SK-MEL-5 (cell line): Measurements from ENCODE around the gene ATL1. TPM values are rescaled to one million over a fixed set of nuclear protein-coding genes. Genes with fewer than 3 reads are reported as not detected.
"Not testable (repeated sequence)": the region's sequence is repeated elsewhere in the genome, so short reads cannot be mapped to it uniquely, and the experiment has no call there.

Source experiments
- DNase-seq: peaks from one replicate; pipeline ENCODE4 v3.0.0-alpha.2; 2016; ENCODE audit warnings: low read depth, low spot score
- in situ Hi-C: cut with HindIII; loops from 2 replicates; pipeline ENCODE4 v1.10.0; 2016; ENCODE audit warnings: low sequenced_read_pairs, high pct_unique_total_duplicates, low pct_unique_long_range_greater_than_20kb
- total RNA-seq: library from RNA; depleted of rRNA; stranded (reverse); fragments of >200 nt; shearing (Covaris generic); gene quantifications from 2 replicates; pipeline ENCODE4 v1.2.3, GENCODE V29; 2014

ATL1 gene
- total RNA-seq, 1 experiment from 2014 or later, result 4.5 TPM

GRCh38 chr14:50532502-50533240 is 27.3 kb upstream of the ATL1 start, which contains the start of gene MAP4K5:
Gene MAP4K5 (minus strand): TSS chr14:50532569. CDS start chr14:50532049, 520 bp downstream.
- in situ Hi-C loops, result no loop called here
- peak; percentile 88 for DNase-seq

DNA sequence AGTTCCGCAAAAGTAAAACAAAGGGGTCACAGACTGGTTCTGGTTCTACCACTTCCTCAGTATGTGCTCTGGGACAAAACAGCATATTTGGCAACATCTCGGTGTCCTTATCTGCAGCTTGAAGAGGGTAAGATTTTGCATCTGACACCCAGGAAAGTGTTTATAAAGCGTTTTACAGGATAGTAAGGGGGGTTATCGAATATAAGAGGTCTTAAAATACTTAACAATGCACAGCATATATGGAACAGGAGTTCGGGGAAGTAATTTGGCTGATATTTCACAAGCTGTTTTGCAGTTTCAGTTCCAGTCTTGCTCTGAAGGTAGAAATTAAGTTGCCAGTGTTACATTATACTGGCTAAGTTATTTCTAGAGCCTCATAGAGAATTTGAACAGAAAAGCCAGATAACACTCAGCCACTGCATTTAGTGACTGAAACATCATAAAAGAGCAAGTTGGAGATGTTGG is 26.7 kb upstream of the ATL1 start:
- no peak for DNase-seq
- in situ Hi-C loops, result no loop called here

- in situ Hi-C loops, result no loop called here
- DNase-seq, result peak; percentile 98
Observed at GRCh38 chr14:50533806-50534205, 26.1 kb upstream of the ATL1 start.

DNA sequence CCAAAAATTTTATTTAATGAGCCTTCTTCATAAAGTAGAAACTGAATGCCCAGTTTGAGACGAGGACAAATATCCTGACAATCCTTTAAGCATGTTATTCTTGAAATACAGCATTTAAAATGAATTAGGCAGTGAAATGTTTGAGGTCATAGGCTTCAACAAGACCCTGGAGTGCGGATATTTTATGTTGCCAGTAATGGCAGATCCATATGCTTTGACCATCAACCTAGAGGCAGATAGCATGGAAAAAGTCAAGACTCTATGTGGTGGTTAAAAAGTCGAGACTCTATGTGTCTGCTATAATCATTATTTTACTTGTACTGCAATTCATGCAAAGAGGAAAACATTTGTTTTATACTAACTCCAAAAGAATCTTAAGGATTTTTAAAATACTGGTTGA is 25.5 kb upstream of the ATL1 start:
- in situ Hi-C loops, result no loop called here
- no peak for DNase-seq

- in situ Hi-C loops, result no loop called here
- no peak for DNase-seq
Observed at GRCh38 chr14:50534997-50535396, 24.9 kb upstream of the ATL1 start.

DNA sequence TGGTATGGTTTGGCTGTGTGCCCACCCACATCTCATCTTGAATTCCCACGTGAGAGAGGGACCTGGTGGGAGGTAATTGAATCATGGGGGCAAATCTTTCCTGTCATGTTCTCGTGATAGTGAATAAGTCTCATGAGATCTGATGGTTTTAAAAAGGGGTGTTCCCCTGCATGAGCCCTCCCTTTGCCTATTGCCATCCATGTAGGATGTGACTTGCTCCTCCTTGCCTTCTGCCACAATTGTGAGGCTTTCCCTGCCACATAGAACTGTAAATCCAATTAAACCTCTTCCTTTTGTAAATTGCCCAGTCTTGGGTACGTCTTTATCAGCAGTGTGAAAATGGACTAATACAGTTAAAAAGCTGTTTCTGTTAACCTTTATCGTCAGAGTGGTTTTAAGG is 21.9 kb upstream of the ATL1 start:
- in situ Hi-C loops, DNase-seq: not testable (repeated sequence)

DNA sequence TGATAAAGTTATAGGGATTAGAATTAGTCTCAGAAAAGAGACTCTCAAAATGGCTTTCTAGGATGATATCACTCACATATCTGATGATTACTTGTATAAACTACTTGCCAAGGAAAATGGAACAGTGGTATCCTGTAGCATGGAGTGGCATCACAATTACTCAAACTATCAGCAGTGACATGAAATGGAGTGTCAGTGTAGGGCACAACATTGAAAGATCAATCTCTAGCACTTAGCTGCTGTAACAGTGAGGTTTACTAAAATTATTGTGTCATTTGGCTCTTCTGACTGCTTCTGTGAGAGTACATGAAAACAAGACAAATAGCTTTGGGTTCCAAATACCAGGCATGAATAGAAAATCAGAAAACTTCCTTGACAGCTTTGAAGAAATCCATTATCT is 20.9 kb upstream of the ATL1 start:
- DNase-seq, result no peak
- in situ Hi-C loops, result no loop called here

DNA sequence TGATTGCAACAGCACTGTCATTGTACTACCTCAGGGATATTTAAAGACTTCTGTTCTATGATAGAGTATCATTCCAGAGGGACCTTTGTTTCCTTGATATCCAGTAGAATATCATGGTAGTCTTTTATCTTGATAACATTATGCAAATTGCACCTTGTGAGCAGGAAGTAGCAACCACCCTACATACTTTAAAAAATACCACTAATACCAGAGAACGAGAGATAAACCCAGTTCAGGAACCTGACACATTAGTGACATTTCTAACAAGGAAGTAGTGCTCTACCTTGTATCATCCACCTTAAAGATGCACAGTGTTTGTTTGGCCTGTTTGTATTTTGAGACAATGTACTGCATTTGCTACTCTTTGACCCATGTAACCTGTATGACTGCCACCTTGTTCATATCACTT is 18.8 kb upstream of the ATL1 start:
- in situ Hi-C loops, result no loop called here
- DNase-seq, result peak; percentile 37

DNA sequence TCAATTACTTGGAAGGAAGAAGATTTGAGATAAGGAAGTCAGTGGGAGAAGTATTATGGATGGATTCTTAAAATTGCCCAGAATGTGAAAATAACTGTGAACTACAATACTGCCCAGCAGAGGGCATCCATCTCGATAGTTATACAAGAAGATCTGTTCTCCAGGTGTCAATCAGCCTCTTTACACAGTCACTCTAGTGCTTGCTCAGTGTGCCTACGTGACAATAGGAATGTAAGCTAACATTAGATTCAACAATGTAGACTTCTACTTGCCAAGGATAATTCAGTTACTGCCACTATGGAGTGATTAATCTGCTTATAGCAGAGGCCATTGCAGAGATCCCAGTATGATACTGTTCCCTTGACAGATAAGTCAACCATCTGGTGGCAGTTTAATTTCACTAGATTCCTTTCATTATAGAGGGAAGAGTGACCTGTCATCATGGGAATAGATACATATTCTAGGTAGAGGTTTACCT is 17.0 kb upstream of the ATL1 start:
- DNase-seq, result peak; percentile 64
- in situ Hi-C loops, result no loop called here

GRCh38 chr14:50544911-50545310 is 15.0 kb upstream of the ATL1 start:
- no peak for DNase-seq
- in situ Hi-C loops, result no loop called here

- DNase-seq, result no peak
- in situ Hi-C loops, result no loop called here
Observed at GRCh38 chr14:50545618-50546017, 14.3 kb upstream of the ATL1 start.

DNA sequence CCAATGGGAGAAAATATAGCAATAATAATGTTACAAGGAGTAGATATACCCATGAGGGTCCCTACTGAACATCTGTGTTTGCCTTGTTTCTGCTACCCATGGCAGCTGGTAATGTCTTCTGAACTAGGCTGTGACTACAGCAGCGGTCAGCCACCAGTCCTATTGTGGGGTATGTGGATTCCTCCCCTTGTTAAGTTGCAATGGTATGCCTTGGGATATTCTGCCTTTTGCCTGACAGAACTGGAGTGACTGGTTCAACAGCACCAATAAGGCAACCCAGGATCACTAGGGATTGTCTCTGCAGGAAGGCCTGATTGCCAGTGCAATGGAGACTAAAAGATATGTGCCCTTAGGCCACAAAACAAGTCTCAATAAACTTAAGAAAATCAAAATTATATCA is 9.7 kb upstream of the ATL1 start:
- DNase-seq, result no peak
- in situ Hi-C loops, result no loop called here

- in situ Hi-C loops, result no loop called here
Observed at GRCh38 chr14:50551877-50552276, 8.1 kb upstream of the ATL1 start.

GRCh38 chr14:50552796-50553195 is 7.1 kb upstream of the ATL1 start:
- DNase-seq, in situ Hi-C loops: not testable (repeated sequence)

More at GRCh38 chr14:50551877-50552276, 8.1 kb upstream of the ATL1 start:
- no peak for DNase-seq

- in situ Hi-C loops, result no loop called here
- DNase-seq, result peak; percentile 56
Observed at GRCh38 chr14:50560931-50561285, 963 bp downstream of the ATL1 start.

DNA sequence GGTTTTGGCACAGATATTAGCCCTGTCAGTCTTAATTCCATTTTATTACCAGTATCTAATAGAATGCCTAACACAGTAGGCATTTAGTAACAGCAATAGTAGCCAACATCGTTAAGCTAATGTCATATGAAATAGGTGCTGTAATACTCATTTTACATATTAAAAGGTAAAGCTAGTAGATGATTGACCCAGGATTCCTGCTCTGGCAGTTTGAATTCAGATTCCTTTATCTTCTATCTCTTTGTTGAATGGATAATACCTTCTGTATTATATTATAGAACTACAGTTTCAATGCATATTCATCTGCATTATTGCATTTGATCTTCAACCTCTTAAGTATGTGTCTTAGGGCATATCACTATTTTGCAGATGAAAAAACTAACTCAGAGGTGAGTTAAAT is 2.9 kb downstream of the ATL1 start:
- in situ Hi-C loops, result no loop called here
- no peak for DNase-seq

GRCh38 chr14:50569714-50570274 is 9.8 kb downstream of the ATL1 start:
- DNase-seq, result no peak
- in situ Hi-C loops, result no loop called here

DNA sequence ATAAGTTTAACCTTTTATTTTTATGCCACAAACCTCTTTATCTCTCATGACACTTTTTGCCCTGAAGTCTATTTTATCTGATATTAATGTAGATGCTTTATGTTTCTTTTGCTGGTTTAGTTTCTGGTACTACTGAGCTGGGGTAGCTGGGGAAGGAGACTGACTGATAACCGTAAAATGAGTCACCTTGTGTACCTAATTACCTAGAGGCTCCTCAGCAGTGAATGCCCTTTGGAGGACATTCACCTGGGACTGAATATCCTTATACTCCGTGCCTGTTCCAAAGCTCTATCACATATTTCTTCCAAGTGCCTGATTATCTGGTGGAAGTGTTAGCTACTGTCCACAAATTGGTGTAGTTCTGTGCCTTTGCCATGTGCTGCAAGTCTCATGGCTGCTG is 13.9 kb downstream of the ATL1 start:
- in situ Hi-C loops, result no loop called here
- DNase-seq, result no peak

GRCh38 chr14:50575769-50576168 is 15.8 kb downstream of the ATL1 start:
- in situ Hi-C loops, result no loop called here
- DNase-seq, result no peak
